ENCODE results near the gene CHD2.
"Not testable (repeated sequence)": the region's sequence is repeated elsewhere in the genome, so short reads cannot be mapped to it uniquely, and the experiment has no call there.

Gene CHD2

GRCh38 chr15:93031103-93031464 lies 131.0 kb downstream of the CHD2 start:
- Mint-ChIP-seq H3K9me3 (no peaks in the 10 kb centered on the region), H3K36me3 (peaks cover 7% of the 10 kb centered on the region), H3K4me3 (no peak overlapping the region), H3K27me3 (peaks cover 4% of the 10 kb centered on the region), H3K27ac (no peak overlapping the region), H3K4me1 (peaks cover 29% of the 10 kb centered on the region)
- ATAC-seq = no peak

- not testable (repeated sequence) for H3K27ac Mint-ChIP-seq, H3K4me3 Mint-ChIP-seq, H3K36me3 Mint-ChIP-seq, H3K9me3 Mint-ChIP-seq, ATAC-seq
- Mint-ChIP-seq H3K27me3 (peaks cover 11% of the 10 kb centered on the region), H3K4me1 (peaks cover 36% of the 10 kb centered on the region)
Observed at GRCh38 chr15:93031557-93032384, 131.6 kb downstream of the CHD2 start.

- H3K27me3 Mint-ChIP-seq = peaks cover 20% of the 10 kb centered on the region
- not testable (repeated sequence) for H3K9me3 Mint-ChIP-seq, H3K27ac Mint-ChIP-seq, H3K36me3 Mint-ChIP-seq, H3K4me3 Mint-ChIP-seq, ATAC-seq
- peaks cover 37% of the 10 kb centered on the region for H3K4me1 Mint-ChIP-seq
Observed at GRCh38 chr15:93032515-93033206, 132.5 kb downstream of the CHD2 start.

DNA sequence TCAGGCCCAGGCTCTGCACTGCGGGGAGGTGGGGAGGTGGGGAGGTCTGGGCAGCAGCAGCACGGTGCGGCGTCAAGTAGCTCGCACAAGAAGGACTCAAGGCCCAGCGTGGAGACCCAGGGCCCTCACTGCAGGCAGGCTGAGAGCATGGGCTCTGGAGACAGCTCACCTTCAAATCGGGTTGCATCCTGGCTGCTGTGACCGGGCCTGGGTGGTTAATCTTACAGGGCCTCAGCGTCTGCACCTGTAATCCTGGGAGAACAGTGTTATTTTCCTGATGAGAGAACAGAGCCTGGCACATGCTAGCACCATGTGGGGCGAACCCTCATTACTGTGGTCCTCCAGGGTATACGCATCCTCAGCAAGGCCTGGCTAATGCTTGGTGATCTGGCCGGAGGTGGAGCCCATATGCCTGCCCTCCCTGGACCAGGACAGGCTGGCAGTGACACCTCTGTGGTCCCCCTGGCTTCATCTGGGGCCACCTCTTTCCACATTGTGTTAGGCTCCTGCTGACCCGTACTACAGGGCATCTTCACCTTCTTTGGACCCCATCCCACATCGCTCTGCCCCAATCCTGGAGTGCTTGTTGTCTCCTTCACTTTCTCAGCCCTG lies 133.4 kb downstream of the CHD2 start:
- H3K36me3 Mint-ChIP-seq = no peaks in the 10 kb centered on the region
- H3K4me3 Mint-ChIP-seq = no peak overlapping the region
- H3K4me1 Mint-ChIP-seq = peaks cover 37% of the 10 kb centered on the region
- ATAC-seq = no peak
- H3K9me3 Mint-ChIP-seq = no peaks in the 10 kb centered on the region
- H3K27me3 Mint-ChIP-seq = peaks cover 27% of the 10 kb centered on the region
- no peak overlapping the region for H3K27ac Mint-ChIP-seq

GRCh38 chr15:93034512-93034911 lies 134.4 kb downstream of the CHD2 start:
- no peak overlapping the region for H3K27ac Mint-ChIP-seq
- no peak for ATAC-seq
- H3K36me3 Mint-ChIP-seq = no peaks in the 10 kb centered on the region
- no peak overlapping the region for H3K4me3 Mint-ChIP-seq
- H3K27me3 Mint-ChIP-seq = peaks cover 30% of the 10 kb centered on the region
- peaks cover 33% of the 10 kb centered on the region for H3K4me1 Mint-ChIP-seq
- no peaks in the 10 kb centered on the region for H3K9me3 Mint-ChIP-seq

- no peak overlapping the region for H3K4me3 Mint-ChIP-seq
- peaks cover 25% of the 10 kb centered on the region for H3K4me1 Mint-ChIP-seq
- H3K9me3 Mint-ChIP-seq = no peaks in the 10 kb centered on the region
- peaks cover 38% of the 10 kb centered on the region for H3K27me3 Mint-ChIP-seq
- no peak overlapping the region for H3K27ac Mint-ChIP-seq
- H3K36me3 Mint-ChIP-seq = no peaks in the 10 kb centered on the region
- ATAC-seq = peak; percentile 9
Observed at GRCh38 chr15:93035092-93035915, 135.2 kb downstream of the CHD2 start.

GRCh38 chr15:93035953-93036810 lies 136.1 kb downstream of the CHD2 start:
- Mint-ChIP-seq H3K9me3 (no peaks in the 10 kb centered on the region), H3K27ac (no peak overlapping the region), H3K36me3 (no peaks in the 10 kb centered on the region), H3K4me3 (peak overlapping the region; percentile 52), H3K27me3 (peaks cover 47% of the 10 kb centered on the region), H3K4me1 (peaks cover 17% of the 10 kb centered on the region)
- ATAC-seq = peak; percentile 61

DNA sequence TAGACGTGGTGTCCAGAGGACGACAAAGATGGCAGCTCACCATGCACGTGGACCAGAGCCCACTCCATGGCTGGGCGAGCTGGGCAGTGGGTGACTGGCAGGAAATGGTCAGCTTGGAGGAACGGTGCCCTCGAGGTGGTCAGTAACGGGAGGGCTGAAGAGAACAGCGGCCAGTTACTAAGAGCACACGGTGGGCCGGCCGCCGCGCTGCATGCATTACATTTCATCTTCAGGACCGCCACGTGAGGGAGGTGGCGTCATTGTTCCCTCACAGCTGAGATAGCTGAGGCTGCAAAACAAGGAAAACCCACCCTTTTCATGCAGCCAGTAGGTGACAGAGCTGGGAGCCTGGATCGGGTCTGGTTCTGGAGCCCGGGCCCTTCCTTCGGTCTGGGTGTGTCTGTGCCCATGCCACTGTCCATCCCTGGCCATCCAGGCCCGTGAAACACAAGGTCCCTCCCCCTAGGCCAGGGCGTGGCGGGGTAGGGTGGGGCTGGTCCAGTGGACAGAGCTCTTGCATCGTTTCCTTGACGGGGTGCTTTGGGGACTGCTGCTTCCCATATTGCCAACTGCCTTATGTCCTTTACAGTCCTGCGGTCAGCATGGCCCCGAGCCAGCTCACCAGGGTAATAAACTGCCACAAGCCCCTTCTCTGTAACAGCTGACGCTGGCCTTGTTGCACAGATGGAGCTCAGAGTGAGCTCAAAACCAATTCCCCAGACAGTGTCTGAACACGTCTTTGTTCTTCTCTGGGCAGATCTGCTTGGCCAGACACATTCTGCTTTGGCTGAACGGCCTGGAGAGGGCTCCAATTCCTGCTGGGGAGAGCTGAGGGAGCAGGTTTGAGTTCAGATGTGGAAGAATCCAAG lies 137.1 kb downstream of the CHD2 start:
- H3K4me1 Mint-ChIP-seq = peaks cover 13% of the 10 kb centered on the region
- H3K4me3 Mint-ChIP-seq = no peak overlapping the region
- H3K36me3 Mint-ChIP-seq = no peaks in the 10 kb centered on the region
- ATAC-seq = no peak
- H3K27ac Mint-ChIP-seq = no peak overlapping the region
- H3K27me3 Mint-ChIP-seq = peaks cover 53% of the 10 kb centered on the region
- H3K9me3 Mint-ChIP-seq = no peaks in the 10 kb centered on the region

GRCh38 chr15:93037820-93038705 lies 137.9 kb downstream of the CHD2 start:
- H3K9me3 Mint-ChIP-seq = no peaks in the 10 kb centered on the region

GRCh38 chr15:93039562-93040287 lies 139.6 kb downstream of the CHD2 start:
- peaks cover 13% of the 10 kb centered on the region for H3K4me1 Mint-ChIP-seq
- peaks cover 69% of the 10 kb centered on the region for H3K27me3 Mint-ChIP-seq
- H3K9me3 Mint-ChIP-seq, H3K36me3 Mint-ChIP-seq, H3K4me3 Mint-ChIP-seq, H3K27ac Mint-ChIP-seq, ATAC-seq: not testable (repeated sequence)

More at GRCh38 chr15:93037820-93038705, 137.9 kb downstream of the CHD2 start:
- Mint-ChIP-seq H3K4me3 (no peak overlapping the region), H3K27ac (no peak overlapping the region), H3K4me1 (peaks cover 13% of the 10 kb centered on the region), H3K36me3 (no peaks in the 10 kb centered on the region), H3K27me3 (peaks cover 56% of the 10 kb centered on the region)
- no peak for ATAC-seq

DNA sequence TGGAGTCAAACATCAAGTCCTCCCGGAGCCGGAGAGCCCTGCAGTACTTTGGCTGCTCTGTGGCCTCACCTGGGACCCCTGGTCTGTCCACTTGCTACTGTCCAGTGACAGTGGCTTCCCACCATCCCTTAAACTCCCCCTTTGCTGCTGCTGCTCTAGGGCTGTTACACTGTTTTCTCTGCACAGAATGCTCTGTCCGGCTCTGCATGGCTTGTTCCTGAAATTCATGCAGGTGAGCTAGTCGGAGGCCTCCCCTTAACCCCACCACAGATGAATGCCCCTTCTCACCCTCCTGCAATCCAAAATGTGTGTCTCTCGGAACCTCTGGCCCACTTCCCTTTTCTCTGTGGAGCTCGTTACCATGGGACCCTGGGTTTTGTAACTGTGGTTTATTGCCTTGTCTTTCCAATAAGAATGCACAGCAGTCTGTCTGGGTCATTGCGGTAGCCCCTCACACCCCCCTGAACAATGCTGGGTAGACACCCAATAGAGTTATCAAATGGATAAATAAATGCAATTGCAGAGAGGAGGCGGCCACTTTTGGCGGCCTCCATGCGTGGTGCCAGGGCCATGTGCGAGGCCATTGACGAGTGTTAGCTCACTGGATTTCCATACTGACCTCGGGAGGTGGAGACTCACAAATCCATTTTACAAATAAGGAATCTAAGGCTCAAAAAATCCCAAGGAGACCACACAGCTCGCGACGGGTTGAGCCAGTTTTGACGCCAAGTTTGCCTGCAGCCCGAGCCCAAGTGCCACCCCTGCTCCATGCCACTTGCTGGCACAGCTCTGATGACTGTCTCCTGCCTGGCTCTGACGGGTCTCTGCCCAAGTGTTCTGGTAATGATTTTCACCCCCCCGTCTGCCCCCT lies 140.4 kb downstream of the CHD2 start:
- no peak for ATAC-seq

More for the DNA sequence above, 140.4 kb downstream of the CHD2 start:
- H3K27ac Mint-ChIP-seq = no peak overlapping the region
- H3K4me1 Mint-ChIP-seq = peaks cover 13% of the 10 kb centered on the region
- H3K36me3 Mint-ChIP-seq = no peaks in the 10 kb centered on the region
- H3K4me3 Mint-ChIP-seq = no peak overlapping the region
- H3K27me3 Mint-ChIP-seq = peaks cover 74% of the 10 kb centered on the region
- H3K9me3 Mint-ChIP-seq = no peaks in the 10 kb centered on the region
